Measurements from ENCODE around the gene TMEM150B. TPM values are rescaled to one million over a fixed set of nuclear protein-coding genes. Genes with fewer than 3 reads are reported as not detected.
A peak's percentile ranks its signal among the peaks of the same experiment; 100 is the strongest.

TMEM150B gene
- total and polyA plus RNA-seq, 9 of the 15 experiments (the other 6 are each of a cell fraction or from before 2014, with no cell fraction given), result 0.47 to 1.3 (median 0.74) TPM; not detected in 2

GRCh38 chr19:55301459-55302317 is 23.5 kb downstream of the TMEM150B start (continued):
- peak; percentile 74 for TF ChIP-seq VEZF1 (CRISPR knock-in tag; IDR thresholded peaks at IDR 0.05)
- TF ChIP-seq BHLHE40 (IDR thresholded peaks at IDR 0.05; ENCODE audit: low read length), result no peak
- no peak for TF ChIP-seq POLR2H (tag; IDR thresholded peaks at IDR 0.05; ENCODE audit: low read depth)
- no peak for TF ChIP-seq ZNF717 (CRISPR knock-in tag; IDR thresholded peaks at IDR 0.05)
- TF ChIP-seq MTA2 (IDR thresholded peaks at IDR 0.05; ENCODE audit: low read depth), result peak; percentile 46; the same call in 1 of the 2 replicates
- TF ChIP-seq ZC3H11A (IDR thresholded peaks at IDR 0.05; ENCODE audit: low read depth, low read length), result no peak
- no peak for TF ChIP-seq EHMT2 (IDR thresholded peaks at IDR 0.05)
- TF ChIP-seq TBP (optimal IDR thresholded peaks at IDR 0.05; ENCODE audit: low read depth, low read length), result peak; percentile 56
- no peak for TF ChIP-seq SLC30A9 (CRISPR knock-in tag; IDR thresholded peaks at IDR 0.05)
- peak; percentile 80 for TF ChIP-seq MEIS2 (IDR thresholded peaks at IDR 0.05; ENCODE audit: partially characterized antibody)
- TF ChIP-seq SMC3 (conservative IDR thresholded peaks at IDR 0.05; ENCODE audit: insufficient read depth, low read depth, low read length), result peak; percentile 60
- TF ChIP-seq, protein P1, sequence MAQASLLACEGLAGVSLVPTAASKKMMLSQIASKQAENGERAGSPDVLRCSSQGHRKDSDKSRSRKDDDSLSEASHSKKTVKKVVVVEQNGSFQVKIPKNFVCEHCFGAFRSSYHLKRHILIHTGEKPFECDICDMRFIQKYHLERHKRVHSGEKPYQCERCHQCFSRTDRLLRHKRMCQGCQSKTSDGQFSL (CRISPR knock-in tag; IDR thresholded peaks at IDR 0.05), result no peak
- TF ChIP-seq, protein P1 (tag; IDR thresholded peaks at IDR 0.05), result 0 out of 4 replicates have a peak, but pooled peaks of 1 of the 2 experiments have one; percentile 55
- TF ChIP-seq FOXO4 (CRISPR knock-in tag; IDR thresholded peaks at IDR 0.05), result no peak
- TF ChIP-seq ZZZ3 (IDR thresholded peaks at IDR 0.05), result no peak
- 0 out of 2 replicates have a peak, but pooled peaks have one; percentile 36 for TF ChIP-seq MTA3 (IDR thresholded peaks at IDR 0.05; ENCODE audit: borderline replicate concordance)
- no peak for TF ChIP-seq NCOA6 (IDR thresholded peaks at IDR 0.05)
- no peak for TF ChIP-seq ZNF41 (CRISPR knock-in tag; conservative IDR thresholded peaks at IDR 0.05)
- peak; percentile 47; the same call in 1 of the 2 replicates for TF ChIP-seq KLF13 (tag; IDR thresholded peaks at IDR 0.05; ENCODE audit: borderline replicate concordance, low read depth)
- peak; percentile 61 for TF ChIP-seq POLR2A (conservative IDR thresholded peaks at IDR 0.05)
- peak; percentile 21; the same call in 1 of the 2 replicates for TF ChIP-seq JUND (IDR thresholded peaks at IDR 0.05; ENCODE audit: borderline replicate concordance, low read depth, low read length)
- TF ChIP-seq JUND (tag; IDR thresholded peaks at IDR 0.05; ENCODE audit: borderline replicate concordance, low read depth, low read length), result peak; percentile 34; the same call in 1 of the 3 replicates
- TF ChIP-seq POLR3G (IDR thresholded peaks at IDR 0.05; ENCODE audit: extremely low read depth, insufficient read length, insufficient replicate concordance), result no peak
- no peak for TF ChIP-seq POLR2AphosphoS2 (IDR thresholded peaks at IDR 0.05; ENCODE audit: low read length)
- TF ChIP-seq KLF10 (CRISPR knock-in tag; IDR thresholded peaks at IDR 0.05), result no peak
- TF ChIP-seq GATAD2A (IDR thresholded peaks at IDR 0.05), result peak; percentile 84; the same call in 1 of the 2 replicates
- no peak for TF ChIP-seq LARP7 (IDR thresholded peaks at IDR 0.05)
- TF ChIP-seq ZFP36 (IDR thresholded peaks at IDR 0.05; ENCODE audit: low read depth, low read length, partially characterized antibody), result no peak

Data from K562 (cell line).